C4-2B (cell line): ENCODE measurements around the gene ADGRF1.

Experiments
- CTCF ChIP-seq: fragments of 450-650 bp; conservative IDR thresholded peaks from 2 replicates; pipeline ENCODE4 v1.5.1; 2017; ENCODE audit warnings: mild to moderate bottlenecking
- ZFX ChIP-seq: fragments of 450-650 bp; IDR thresholded peaks from 2 replicates; pipeline ENCODE4 v1.6.1; 2017

- no peak for TF ChIP-seq CTCF
- TF ChIP-seq ZFX = no peak
Measured at GRCh38 chr6:46956409-46956808, 85.7 kb downstream of the ADGRF1 start.
